GM21786 (cell line): ENCODE data around the gene ELL.
"Not testable (repeated sequence)": the region's sequence is repeated elsewhere in the genome, so short reads cannot be mapped to it uniquely, and the experiment has no call there.

Source experiments
- ATAC-seq: cut with Tn5 transposase; IDR thresholded peaks from one replicate; pipeline ENCODE4 v1.9.1; 2021; ENCODE audit not compliant: unreplicated experiment

The ELL gene

DNA sequence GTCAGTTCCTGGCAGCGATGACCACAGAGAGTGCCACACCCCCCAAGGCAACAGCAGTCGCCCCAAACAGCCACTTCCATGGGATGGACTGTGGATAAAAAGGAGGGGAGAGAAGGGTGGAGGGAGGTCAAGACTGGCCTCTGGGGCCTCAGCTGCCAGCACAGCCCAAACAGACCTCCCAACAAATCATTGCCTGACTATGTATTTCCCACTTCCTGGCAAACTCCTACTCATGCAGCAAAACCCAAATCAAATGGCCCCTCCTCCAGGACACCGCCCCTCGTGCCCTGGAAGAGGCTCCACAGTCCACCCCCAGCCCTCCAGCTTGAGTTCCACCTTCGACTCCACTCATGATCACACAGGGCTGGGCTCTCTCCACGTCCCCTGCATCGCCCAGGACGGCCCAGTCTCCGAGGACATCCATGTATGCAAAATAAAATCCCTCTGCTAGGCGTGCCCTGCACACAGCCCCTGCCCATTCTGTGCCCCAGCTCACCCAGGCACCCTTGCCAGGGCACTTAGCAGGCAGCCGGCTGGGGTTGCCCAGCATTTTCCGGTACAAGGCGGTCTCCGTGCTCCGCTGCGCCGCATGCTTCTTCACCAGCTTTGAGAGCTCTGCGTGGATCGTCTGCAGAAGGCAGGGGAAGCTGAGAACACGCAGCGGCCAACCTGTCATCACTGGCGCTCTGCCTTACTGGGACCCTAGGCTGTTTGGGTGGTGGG is 10.5 kb upstream of the ELL start:
- no peak for ATAC-seq

GRCh38 chr19:18531485-18531884 is 9.6 kb upstream of the ELL start:
- ATAC-seq: no peak

- ATAC-seq: no peak
These were observed 7.9 kb upstream of the ELL start for GRCh38 chr19:18529782-18530181.

- no peak for ATAC-seq
These were observed 4.4 kb upstream of the ELL start for GRCh38 chr19:18526316-18526715.

DNA sequence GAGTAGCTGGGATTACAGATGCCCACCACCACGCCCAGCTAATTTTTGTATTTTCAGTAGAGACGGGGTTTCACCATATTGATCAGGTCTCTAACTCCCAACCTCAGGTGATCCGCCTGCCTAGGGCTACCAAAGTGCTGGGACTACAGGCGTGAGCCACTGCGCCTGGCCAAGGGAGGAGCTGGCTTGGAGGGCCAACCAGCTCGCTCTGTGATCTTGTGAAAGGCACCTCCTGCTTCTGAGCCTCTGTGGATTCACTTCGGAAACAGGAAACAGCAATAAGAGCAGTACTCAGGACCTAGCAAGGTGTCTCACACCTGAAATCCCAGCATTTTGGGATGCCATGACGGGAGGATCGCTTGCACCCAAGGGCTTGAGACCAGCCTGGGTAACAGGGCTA is 2.0 kb upstream of the ELL start:
- ATAC-seq: no peak

DNA sequence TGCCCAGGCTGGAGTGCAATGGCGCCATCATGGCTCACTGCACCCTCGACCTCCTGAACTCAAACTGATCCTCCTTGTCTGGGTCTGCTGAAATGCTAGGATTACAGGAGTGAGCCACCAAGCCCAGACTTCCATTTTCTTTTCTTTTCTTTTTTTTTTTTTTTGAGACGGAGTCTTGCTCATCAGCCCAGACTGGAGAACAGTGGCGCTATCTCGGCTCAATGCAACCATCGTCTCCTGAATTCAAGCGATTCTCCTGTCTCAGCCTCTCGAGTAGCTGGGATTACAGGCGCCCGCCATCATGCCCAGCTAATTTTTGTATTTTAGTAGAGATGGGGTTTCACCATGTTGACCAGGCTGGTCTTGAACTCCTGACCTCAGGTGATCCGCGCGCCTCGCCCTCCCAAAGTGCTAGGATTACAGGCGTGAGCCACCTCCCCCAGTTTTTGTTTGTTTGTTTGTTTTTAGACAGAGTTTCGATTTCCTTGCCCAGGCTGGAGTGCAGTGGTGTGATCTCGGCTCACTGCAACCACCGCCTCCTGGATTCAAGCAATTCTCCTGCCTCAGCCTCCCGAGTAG is 1.1 kb upstream of the ELL start:
- not testable (repeated sequence) for ATAC-seq

DNA sequence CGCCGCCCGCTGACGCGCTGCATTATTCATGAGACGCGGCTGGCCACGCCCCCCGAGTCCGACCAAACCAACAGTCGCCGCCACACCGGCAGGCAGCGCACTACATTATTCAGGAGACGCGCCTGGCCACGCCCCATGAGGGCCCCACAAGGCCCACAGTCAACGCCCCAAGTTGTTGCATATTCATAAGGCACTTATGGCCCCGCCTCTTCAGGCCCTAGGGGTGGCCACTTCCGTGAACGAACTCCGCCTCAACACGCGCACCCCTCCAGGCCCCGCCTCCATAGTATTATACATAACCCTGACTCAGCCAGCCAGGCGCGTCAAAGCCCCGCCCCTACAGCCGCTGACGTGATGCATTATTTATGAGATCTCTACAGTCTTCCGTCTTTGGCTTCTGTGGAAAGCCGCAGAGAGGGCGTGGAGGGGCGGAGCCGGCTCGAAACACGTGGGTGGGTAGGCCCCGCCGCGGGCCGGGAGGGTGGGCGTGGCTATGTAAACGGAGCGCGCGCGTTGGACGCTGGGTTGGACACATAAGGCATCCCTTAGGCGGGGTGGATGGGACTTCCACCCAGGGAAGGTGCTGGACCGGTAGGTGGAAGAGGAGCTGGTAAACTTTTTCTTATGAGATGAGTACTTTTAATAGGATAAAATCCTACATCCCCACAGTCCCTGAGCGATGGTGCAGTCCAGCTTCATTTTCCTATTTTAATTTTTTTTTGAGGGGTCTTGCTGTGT is 423 bp upstream of the ELL start:
- peak; percentile 86 for ATAC-seq

DNA sequence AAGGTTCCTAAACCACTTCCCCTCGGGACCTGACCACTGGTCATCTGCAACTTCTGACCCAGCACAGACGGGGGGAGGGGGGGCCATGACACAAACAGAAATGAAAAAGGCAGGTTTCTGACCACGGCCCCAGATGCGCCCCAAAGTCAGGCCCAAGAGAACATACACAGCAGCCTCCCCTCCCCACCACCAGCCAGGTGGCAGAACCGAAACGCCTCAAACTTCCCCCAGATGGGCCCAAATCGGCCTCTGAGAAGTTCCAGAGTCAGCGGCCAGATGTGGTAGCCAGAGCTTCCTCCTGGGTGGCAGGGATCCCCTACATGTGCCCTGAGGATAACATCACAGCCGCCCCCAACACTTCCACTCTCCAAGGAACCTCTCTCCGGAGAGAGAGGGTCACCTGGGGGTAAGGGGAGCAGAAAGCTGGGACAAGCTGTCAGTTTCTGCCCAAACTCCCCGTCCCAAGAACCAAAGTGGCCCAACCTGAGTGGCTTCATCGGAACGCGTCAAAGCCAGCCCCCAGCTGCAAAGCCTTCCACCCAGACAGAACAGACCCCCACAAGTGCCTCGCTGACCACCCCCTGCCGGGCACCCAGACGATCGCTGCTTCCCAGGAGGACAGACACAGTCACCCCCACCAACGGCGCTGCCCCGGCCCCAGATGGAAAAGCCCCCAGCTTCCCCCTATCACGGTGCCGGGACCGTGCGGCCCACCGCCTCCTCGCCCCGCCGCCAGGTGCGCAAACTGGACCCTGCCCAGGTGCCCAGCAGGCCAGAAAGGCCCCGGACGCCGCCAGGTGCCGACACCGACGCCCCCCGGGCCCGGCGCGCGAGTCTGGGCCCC is 800 bp downstream of the ELL start:
- no peak for ATAC-seq

DNA sequence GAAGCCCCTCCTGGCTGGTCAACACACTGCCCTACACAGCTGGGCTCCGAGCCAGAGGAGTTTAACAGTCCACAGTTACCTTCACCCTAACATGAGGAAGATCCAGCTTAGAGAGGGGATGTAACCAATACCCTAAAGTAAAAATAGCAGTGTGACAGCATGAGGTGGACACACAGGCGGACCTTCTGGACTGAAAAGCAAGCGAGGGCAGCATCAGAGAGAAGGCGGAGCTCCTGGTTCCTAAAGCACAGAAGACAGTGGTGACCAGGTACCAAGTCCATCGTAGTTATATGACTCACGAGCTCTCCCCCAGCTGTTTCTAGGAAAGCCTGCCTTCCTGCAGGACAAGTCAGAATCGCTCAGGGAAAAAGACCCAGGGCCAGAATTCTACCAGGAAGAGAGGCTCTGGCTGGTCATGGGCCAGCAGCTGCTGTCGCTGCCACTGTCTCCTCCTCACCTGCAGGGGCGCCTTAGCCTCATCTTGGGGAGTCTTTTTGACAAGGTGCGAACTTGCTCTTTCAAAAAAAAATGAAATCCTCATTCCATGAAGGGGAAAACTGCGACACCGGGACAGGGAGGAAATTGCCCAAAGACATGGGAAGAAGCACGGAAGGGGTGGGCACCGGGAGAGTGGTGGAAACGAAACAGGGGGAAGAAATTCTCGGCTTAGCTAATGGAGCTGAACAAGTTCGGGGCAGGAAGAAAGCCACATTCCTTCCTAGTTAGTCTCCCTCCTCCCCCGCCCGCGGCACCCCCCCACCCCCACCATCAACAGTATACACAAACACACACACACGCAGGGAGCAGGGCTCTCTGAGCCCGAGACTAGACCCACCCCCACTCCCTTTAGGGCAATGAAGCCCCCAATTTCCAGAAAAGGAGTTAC is 1.7 kb downstream of the ELL start:
- ATAC-seq: no peak

DNA sequence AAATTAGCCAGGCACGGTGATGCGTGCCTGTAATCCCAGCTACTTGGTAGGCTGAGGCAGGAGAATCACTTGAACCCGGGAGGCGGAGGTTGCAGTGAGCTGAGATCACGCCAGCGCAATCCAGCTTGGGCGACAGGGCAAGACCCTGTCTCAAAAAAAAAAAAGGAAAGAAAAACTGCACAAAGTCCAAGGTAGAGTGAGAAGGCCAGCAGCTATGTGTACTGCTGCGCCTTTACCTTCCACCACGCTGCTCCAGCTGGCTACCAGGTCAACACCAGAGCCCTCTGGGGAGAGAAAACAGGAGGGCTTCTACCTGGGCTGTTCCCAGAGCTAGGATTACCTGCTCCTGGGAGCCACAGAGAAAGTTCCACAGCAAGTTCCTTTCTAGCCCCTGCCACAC is 3.2 kb downstream of the ELL start:
- no peak for ATAC-seq

GRCh38 chr19:18517606-18518005 is 4.3 kb downstream of the ELL start:
- no peak for ATAC-seq

GRCh38 chr19:18515959-18516358 is 5.9 kb downstream of the ELL start:
- no peak for ATAC-seq

GRCh38 chr19:18514800-18515682 is 6.8 kb downstream of the ELL start:
- ATAC-seq: no peak

- ATAC-seq: no peak
These were observed 8.0 kb downstream of the ELL start for GRCh38 chr19:18513868-18514267.

DNA sequence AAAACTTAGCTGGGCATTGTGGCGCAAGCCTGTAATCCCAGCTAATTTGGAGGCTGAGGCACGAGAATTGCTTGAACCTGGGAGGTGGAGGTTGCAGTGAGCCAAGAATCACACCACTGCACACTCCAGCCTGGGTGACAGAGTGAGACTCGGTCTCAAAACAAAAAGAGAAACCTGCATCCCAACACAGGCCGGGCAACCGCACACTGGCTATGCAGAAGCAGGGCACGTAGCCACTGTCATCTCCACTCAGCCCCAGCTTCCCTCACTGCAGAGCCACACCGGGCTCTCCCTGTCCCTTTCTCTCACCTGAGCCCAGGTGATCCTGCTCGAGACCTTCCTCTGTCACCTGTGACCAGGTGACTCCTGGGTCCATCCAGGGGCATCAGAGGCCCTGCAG is 11.7 kb downstream of the ELL start:
- no peak for ATAC-seq

DNA sequence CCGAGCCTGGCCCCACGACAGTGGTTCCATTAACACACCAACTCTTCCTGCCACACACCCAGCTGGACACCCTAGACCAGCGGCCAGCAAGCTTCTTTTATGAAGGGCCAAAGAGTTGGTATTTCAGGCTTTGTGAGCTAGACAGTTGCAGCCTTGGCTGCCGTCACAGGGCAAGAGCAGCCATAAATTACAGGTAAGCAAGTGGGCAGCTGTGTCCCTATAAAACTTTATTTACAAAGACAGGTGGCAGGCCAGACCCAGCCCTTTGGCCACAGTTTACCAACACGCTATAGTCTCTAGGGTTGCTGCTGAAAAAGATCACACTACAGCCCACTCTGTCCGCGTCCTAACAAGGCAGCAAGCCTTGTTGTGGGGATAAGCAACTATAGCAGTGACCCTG is 13.3 kb downstream of the ELL start:
- ATAC-seq: no peak

DNA sequence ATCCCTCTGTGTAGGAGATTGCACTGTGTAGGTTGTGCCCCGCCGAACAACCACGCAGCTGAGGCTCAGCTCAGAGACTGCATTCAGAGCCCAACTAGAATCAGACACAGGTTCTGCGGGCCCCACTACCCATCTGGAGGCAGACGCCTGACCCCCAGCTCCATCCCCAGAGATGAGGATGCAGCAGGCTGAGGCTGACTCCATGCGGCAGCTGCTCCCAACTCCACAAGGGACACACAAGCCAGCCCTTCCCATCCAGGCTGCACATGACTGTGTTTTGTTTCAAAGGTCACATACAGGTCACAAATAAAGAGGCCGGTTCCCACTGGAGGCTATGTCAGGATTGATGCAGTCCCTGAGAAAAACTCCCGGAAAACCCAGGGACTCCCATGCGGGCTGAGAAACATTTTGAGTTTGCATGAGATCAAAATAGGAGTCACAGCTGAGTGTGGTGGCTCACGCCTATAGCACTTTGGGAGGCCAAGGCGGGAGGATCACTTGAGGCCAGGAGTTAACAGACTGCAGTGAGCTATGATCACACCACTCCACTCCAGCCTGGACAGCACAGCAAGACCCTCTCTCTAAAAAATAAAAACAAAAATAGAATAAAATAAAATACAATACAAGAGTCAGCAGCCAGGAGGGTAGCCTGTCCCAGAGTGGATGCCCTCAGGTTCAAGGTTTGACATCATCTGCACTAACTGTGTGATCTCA is 14.0 kb downstream of the ELL start:
- no peak for ATAC-seq

DNA sequence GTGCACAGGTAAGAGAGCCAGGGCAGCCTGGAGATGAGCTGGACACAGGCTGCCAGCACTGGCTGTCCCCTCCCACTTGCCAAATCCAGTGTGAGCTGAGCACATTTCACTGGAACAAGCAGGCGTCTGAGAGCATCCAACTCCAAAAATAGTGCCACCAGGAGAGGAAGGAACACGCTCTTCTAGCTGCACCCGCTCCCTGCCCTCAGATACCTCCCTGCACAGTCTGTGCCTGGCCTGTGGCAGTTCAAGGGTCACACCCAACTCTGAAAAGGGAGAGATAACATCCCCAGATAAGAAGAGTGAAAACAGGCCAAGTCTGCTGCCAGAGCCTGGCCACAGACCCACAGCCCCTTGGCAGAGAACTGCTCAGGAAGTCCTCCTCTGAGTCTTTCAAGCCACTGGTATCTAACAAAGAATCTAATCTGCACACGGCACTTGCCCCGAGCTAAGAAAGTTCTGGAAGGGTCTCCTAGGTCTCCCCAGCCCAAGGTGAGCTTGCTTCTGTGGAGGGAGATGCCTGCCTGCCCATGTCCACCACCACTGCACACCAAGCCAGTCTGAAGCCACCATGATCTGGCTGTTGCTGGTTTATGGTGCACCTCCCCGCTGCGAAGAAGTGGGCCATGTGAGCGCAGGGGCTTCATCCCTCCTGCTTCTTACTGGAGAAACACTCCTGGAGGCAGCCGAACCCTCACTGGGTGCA is 14.7 kb downstream of the ELL start:
- ATAC-seq: no peak
